HepG2 (cell line): ENCODE data around the gene RBM22. TPM values are rescaled to one million over a fixed set of nuclear protein-coding genes. Genes with fewer than 3 reads are reported as not detected.

ENCODE experiments used
- ATAC-seq: fragments of 200-7000 bp; cut with Tn5 transposase; 3 replicates; pipeline ENCODE4 v1.9.1; 2020; ENCODE audit warnings: mild to moderate bottlenecking, moderate library complexity
- BruUV-seq: library from RNA; stranded (reverse); fragments of 400-500 nt; replicated peaks from 2 replicates; lab custom pipeline; 2021; lab: Mats Ljungman, UMichigan
- CTCF ChIA-PET: fragments of 300-600 bp; formaldehyde crosslinking; extraction: SDS; loops from one replicate; lab custom pipeline; 2021; ENCODE audit warnings: low total read pairs, inconsistent platforms, low intra/inter-chr PET ratio; lab: Yijun Ruan, JAX
- POLR2A ChIA-PET: fragments of 350-600 bp; sonication (Branson Sonifier 250); formaldehyde crosslinking; loops from one replicate; lab custom pipeline; 2020; ENCODE audit warnings: antibody characterized with exemption, inconsistent platforms; lab: Yijun Ruan, JAX
- DNase-seq: peaks from one replicate; pipeline ENCODE4 v3.0.0-alpha.2; 2015; ENCODE audit warnings: low spot score
- FAIRE-seq: peaks from 3 replicates; lab custom pipeline; 2011; peaks lifted over from hg19 to GRCh38; lab: Jason Lieb, UNC
- H2AFZ ChIP-seq: one replicate; pipeline ENCODE4 v1.6.1; 2011; ENCODE audit warnings: low read length, inconsistent platforms
- H3K27ac ChIP-seq: fragments of 300-600 bp; 3 replicates; pipeline ENCODE4 v1.8.0; 2011; ENCODE audit warnings: mixed run types, mild to moderate bottlenecking, mixed read lengths, low read length, inconsistent platforms; ENCODE audit not compliant: insufficient read depth; ENCODE audit errors: extremely low read length
- H3K27me3 ChIP-seq, 2 experiments: fragments of 200-600 bp in 1 of 2; 2 replicates in 1 of 2; 3 replicates in 1 of 2; pipeline versions ENCODE4 v1.6.0 to v1.8.0; 2011; ENCODE audit warnings: low read length in 2 of 2, mild to moderate bottlenecking in 2 of 2, moderate library complexity in 2 of 2, inconsistent platforms in 1 of 2; ENCODE audit not compliant: insufficient read depth in 2 of 2, control insufficient read depth in 1 of 2
- H3K36me3 ChIP-seq, 2 experiments: fragments of 200-600 bp in 1 of 2; replicated peaks in 1 of 2; 2 replicates in 1 of 2; 3 replicates in 1 of 2; pipeline versions ENCODE4 v1.5.1 to v1.8.0; 2011; ENCODE audit warnings: low read length in 2 of 2, inconsistent platforms in 1 of 2; ENCODE audit not compliant: insufficient read depth in 2 of 2, control insufficient read depth in 1 of 2
- H3K4me1 ChIP-seq: 2 replicates; pipeline ENCODE4 v1.5.1; 2012; ENCODE audit warnings: low read length, inconsistent platforms; ENCODE audit not compliant: insufficient read depth
- H3K4me2 ChIP-seq: 2 replicates; pipeline ENCODE4 v1.6.0; 2011; ENCODE audit warnings: low read depth, low read length, inconsistent platforms
- H3K4me3 ChIP-seq, 3 experiments: fragments of 200-600 bp in 1 of 3; sonication (generic), shearing (Covaris generic) in 1 of 3; replicated peaks in 1 of 3; 2 replicates each; pipeline ENCODE4 v1.5.1; 2011 to 2016; ENCODE audit warnings: low read length in 3 of 3, inconsistent platforms in 2 of 3, low read depth in 2 of 3, mild to moderate bottlenecking in 2 of 3, control low read depth in 1 of 3, mixed read lengths in 1 of 3; ENCODE audit not compliant: insufficient read depth in 1 of 3
- H3K79me2 ChIP-seq: one replicate; pipeline ENCODE4 v1.6.1; 2011; ENCODE audit warnings: low read length, inconsistent platforms; ENCODE audit not compliant: insufficient read depth
- H3K9ac ChIP-seq: 2 replicates; pipeline ENCODE4 v1.6.0; 2011; ENCODE audit warnings: mild to moderate bottlenecking, low read depth, low read length, inconsistent platforms; ENCODE audit not compliant: insufficient read depth
- H3K9me3 ChIP-seq: 2 replicates; pipeline ENCODE4 v1.5.1; 2012; ENCODE audit warnings: mild to moderate bottlenecking, low read length
- H4K20me1 ChIP-seq: 2 replicates; pipeline ENCODE4 v1.6.0; 2011; ENCODE audit warnings: inconsistent platforms, mild to moderate bottlenecking, low read length, moderate library complexity; ENCODE audit not compliant: insufficient read depth
- ARNT ChIP-seq: fragments of 450-650 bp; IDR thresholded peaks from 2 replicates; pipeline ENCODE4 v1.6.1; 2017
- ETV5 ChIP-seq: IDR thresholded peaks from 2 replicates; pipeline ENCODE4 v1.6.1; 2018; ENCODE audit warnings: missing biosample characterization, missing genetic modification reagents, inconsistent platforms, borderline replicate concordance
- MNT ChIP-seq: fragments of 450-650 bp; IDR thresholded peaks from 2 replicates; pipeline ENCODE4 v1.6.1; 2016
- ZBTB10 ChIP-seq: sonication (generic); formaldehyde crosslinking; IDR thresholded peaks from 2 replicates; pipeline ENCODE4 v1.4.0; 2020; ENCODE audit warnings: missing genetic modification reagents, borderline replicate concordance
- ZFP82 ChIP-seq: sonication (generic); formaldehyde crosslinking; IDR thresholded peaks from 2 replicates; pipeline ENCODE4 v1.5.1; 2020; ENCODE audit warnings: mild to moderate bottlenecking, missing genetic modification reagents, borderline replicate concordance
- ZNF263 ChIP-seq: sonication (generic); formaldehyde crosslinking; IDR thresholded peaks from 2 replicates; pipeline ENCODE4 v1.4.0; 2020; ENCODE audit warnings: missing genetic modification reagents
- ZNF446 ChIP-seq: sonication (generic); formaldehyde crosslinking; IDR thresholded peaks from 2 replicates; pipeline ENCODE4 v1.5.0; 2020; ENCODE audit warnings: mild to moderate bottlenecking, missing genetic modification reagents
- WGBS: methylation state at CpG from one replicate; pipeline ENCODE4 v1.1.6; 2017; ENCODE audit warnings: low lambda C conversion rate; 5-methylcytosine and 5-hydroxymethylcytosine counted together
- in situ Hi-C: cut with HindIII; loops from 2 replicates; pipeline ENCODE4 v1.10.0; 2017; ENCODE audit warnings: low pct_unique_long_range_greater_than_20kb; ENCODE audit not compliant: extremely low pct_ligation_motif_present
- intact Hi-C: fragments of 100-400 bp; cut with micrococcal nuclease; formaldehyde crosslinking; loops from one replicate; pipeline ENCODE4 v1.10.0; 2022; ENCODE audit not compliant: unreplicated experiment
- polyA plus RNA-seq, 8 experiments: library from polyadenylated mRNA; depleted of rRNA in 3 of 8; stranded (reverse) in 7 of 8; unstranded in 1 of 8; fragments of >200 nt; fragmentation: Illumina TruSeq in 4 of 8; extraction: Trizol in 4 of 8; gene quantifications; 2 replicates each; pipeline versions ENCODE4 v1.2.1 to v1.2.3, GENCODE V29; 2011 to 2016; ENCODE audit warnings: low read depth in 4 of 8, missing spikeins in 1 of 8, mixed read lengths in 1 of 8; ENCODE audit not compliant: insufficient read depth in 1 of 8
- total RNA-seq, 5 experiments: library from RNA; depleted of rRNA; stranded (reverse); fragments of >200 nt; fragmentation: Illumina TruSeq; extraction: Trizol; gene quantifications; 2 replicates each; pipeline ENCODE4 v1.2.3, GENCODE V29; 2016; ENCODE audit warnings: low read depth in 1 of 5

RBM22 gene
- total and polyA plus RNA-seq, 2 of the 13 experiments (the other 11 are each of a cell fraction or from before 2014, with no cell fraction given), result 28.3 to 35.0 TPM

- H3K4me2 ChIP-seq, result no peak overlapping the region
- H3K4me1 ChIP-seq, result peaks cover 26% of the 10 kb centered on the region
- ChIA-PET CTCF (no interaction called here), POLR2A (no interaction called here)
- H3K27ac ChIP-seq, result no peak overlapping the region
- H3K9ac ChIP-seq, result no peak overlapping the region
- H3K9me3 ChIP-seq, result no peaks in the 10 kb centered on the region
- DNase-seq, result no peak
- no peak for TF ChIP-seq ARNT
- TF ChIP-seq ETV5 (CRISPR knock-in tag), result no peak
- TF ChIP-seq ZNF446, result no peak
- no peak overlapping the region for H2AFZ ChIP-seq
- ATAC-seq, result no peak
- H3K27me3 ChIP-seq, result no peaks in the 10 kb centered on the region
- no peak overlapping the region for H3K4me3 ChIP-seq
- H4K20me1 ChIP-seq, result no peaks in the 10 kb centered on the region
- FAIRE-seq, result no peak
- in situ Hi-C loops, result no loop called here
- no peaks in the 10 kb centered on the region for H3K79me2 ChIP-seq
- H3K36me3 ChIP-seq, result no peaks in the 10 kb centered on the region
- no TSS peak for BruUV-seq
- WGBS, result 100% methylated on average over 6 of the region's 16 CpGs
- intact Hi-C loops, result no loop called here
These were observed 52.4 kb downstream of the RBM22 start for GRCh38 chr5:150648294-150649107.

- ChIA-PET POLR2A (no interaction called here), CTCF (no interaction called here)
- no peaks in the 10 kb centered on the region for H4K20me1 ChIP-seq
- no peaks in the 10 kb centered on the region for H3K79me2 ChIP-seq
- in situ Hi-C loops, result no loop called here
- H3K27me3 ChIP-seq, result no peaks in the 10 kb centered on the region
- FAIRE-seq, result no peak
- DNase-seq, result no peak
- H3K4me2 ChIP-seq, result no peak overlapping the region
- no peak overlapping the region for H3K9ac ChIP-seq
- intact Hi-C loops, result no loop called here
- BruUV-seq, result no TSS peak
- no peak for ATAC-seq
- no peak overlapping the region for H3K4me3 ChIP-seq
- H3K4me1 ChIP-seq, result peaks cover 35% of the 10 kb centered on the region
- no peak overlapping the region for H2AFZ ChIP-seq
- WGBS, result 60% methylated on average over 15 of the region's 25 CpGs
- no peaks in the 10 kb centered on the region for H3K36me3 ChIP-seq
- no peak overlapping the region for H3K27ac ChIP-seq
- H3K9me3 ChIP-seq, result no peaks in the 10 kb centered on the region
- no peak for TF ChIP-seq ZFP82 (CRISPR knock-in tag)
- TF ChIP-seq ZNF263, result peak; percentile 46; the same call in 1 of the 2 replicates
- no peak for TF ChIP-seq ZBTB10 (CRISPR knock-in tag)
- TF ChIP-seq MNT, result no peak
These were observed 53.3 kb downstream of the RBM22 start for GRCh38 chr5:150647275-150648251.
